ENCODE results near the gene METRNL.
A peak's percentile ranks its signal among the peaks of the same experiment; 100 is the strongest.
"Not testable (repeated sequence)": the region's sequence is repeated elsewhere in the genome, so short reads cannot be mapped to it uniquely, and the experiment has no call there.

The METRNL gene

GRCh38 chr17:83064732-83065659 lies 14.4 kb upstream of the METRNL start:
- DNase-seq = peak in 5 of 10 donors; percentile 1 to 62 (median 60)
- intact Hi-C loops (cut with DNase I) = no loop called here

- intact Hi-C loops (cut with DNase I) = no loop called here
- DNase-seq = peak in 3 of 10 donors; percentile 67 to 86 (median 74)
Measured at GRCh38 chr17:83065660-83066542, 13.5 kb upstream of the METRNL start.

DNA sequence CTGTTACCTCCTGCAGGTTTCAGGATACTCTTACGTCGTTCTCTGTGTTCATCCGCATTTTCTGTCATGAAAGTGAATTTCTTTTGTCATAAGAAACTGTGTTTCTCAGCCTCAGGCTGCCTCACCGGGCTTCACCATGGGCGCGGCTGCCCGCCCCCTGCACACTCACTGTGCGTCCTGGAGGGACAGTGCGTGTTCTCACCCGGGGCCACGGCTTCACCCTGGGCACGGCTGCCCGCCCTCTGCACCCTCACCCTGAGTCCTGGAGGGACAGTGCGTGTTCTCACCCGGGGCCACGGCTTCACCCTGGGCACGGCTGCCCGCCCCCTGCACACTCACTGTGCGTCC lies 12.9 kb upstream of the METRNL start:
- peak in 1 of 10 donors; percentile 43 for DNase-seq
- intact Hi-C loops (cut with DNase I) = not testable (repeated sequence)

DNA sequence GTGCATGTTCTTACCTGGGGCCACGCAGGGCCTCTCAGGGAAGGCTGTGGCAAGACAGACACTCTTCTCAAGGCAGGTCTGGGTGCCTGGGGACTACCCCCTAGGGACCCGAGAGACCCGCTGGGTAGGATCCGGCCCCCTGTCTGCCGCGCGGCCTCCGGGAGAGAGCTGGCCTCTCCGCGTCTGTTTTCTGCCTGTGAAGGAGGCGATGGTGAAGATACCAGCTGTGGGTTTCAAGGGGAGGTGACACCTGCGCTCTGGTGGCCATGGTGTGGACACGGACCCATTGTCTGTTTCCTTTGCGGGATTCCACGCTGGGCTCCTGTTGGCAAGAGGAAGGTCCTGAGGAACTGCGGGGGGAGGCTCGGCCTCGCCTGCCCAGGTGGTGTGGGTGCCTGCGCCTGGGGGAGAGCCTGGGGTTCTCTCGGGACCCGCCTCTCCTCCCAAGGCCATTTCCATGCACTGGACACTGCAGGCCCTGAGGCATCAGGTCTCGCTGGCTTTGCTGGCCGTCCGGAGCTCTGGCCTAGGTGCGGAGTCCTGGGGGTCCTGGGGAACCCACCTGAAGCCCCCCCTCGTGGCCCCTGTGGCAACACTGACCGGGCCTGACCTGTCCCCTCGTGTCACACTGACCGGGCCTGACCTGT lies 12.2 kb upstream of the METRNL start:
- DNase-seq = peak in 4 of 10 donors; percentile 16 to 73 (median 65)
- intact Hi-C loops (cut with DNase I) = no loop called here

DNA sequence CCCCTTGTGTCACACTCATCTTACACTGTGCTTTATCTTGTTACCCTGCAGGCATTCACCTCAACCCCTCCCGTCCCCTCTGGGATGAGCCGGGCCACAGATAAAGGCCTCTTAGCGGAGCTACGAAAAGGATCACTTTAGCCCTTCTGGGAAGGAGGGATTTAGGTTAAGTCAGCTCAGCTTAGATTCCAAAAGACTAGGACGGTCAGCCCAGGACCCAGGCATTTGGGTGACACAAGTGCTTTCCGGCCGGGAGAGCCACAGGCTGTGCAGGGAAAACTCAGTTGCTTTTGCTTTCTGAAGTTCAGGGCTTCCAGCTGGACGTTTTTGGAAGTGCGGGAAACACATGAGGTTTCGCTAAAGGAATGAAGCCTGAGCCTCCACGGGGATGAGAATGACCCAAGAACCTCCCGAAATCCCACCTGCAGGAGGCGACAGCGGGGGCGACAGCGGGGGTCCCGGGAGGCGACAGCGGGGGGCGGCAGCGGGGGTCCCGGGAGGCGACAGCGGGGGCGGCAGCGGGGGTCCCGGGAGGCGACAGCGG lies 11.6 kb upstream of the METRNL start:
- DNase-seq = peak in 4 of 10 donors; percentile 4 to 70 (median 60)
- intact Hi-C loops (cut with DNase I) = no loop called here

- intact Hi-C loops (cut with DNase I) = no loop called here
- DNase-seq = peak in 3 of 10 donors; percentile 16 to 81 (median 65)
Measured at GRCh38 chr17:83068641-83069570, 10.5 kb upstream of the METRNL start.

GRCh38 chr17:83069571-83069906 lies 9.9 kb upstream of the METRNL start:
- intact Hi-C loops (cut with DNase I) = no loop called here
- DNase-seq = no peak

DNA sequence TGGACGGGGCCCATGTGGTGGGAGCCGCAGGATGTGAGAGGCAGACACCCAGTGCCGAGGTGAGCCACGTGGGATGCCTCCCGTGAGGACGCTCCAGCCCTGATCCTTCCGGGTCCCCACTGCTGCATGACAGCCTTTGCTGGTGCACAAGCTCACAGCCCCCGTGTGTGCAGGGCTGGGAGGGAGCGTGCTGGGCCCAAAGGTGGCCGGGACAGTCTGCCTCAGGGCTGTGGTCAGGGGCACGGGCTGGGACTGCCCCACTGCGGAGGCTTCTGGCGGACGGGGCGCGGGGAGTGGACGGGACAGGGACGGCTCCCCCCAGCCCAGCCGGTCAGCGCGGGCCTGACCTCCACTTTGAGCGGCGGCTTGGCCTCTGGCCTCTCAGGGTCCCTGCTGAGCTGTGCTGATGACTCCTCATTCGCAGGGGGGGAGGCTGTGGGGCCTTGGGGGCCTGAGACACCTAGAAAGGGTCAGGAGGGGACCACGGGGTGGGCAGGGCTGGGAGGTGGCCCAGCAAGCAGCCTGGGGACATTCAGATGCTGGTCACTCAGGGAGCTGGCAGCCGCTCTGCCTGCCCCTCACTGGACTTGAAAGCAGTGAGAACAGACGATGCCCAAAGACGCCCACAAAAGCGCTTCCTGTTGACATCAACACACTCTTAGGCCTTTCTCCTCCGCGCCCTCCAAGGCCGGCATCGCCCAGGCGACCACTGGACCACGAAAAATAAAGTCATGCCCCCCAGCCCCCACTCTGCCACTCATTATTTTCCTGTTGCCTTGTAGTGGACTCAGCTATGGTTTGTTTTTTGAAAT lies 9.3 kb upstream of the METRNL start:
- intact Hi-C loops (cut with DNase I) = no loop called here
- DNase-seq = peak in 1 of 10 donors; percentile 77

- DNase-seq = no peak
- intact Hi-C loops (cut with DNase I) = no loop called here
Measured at GRCh38 chr17:83070800-83071341, 8.5 kb upstream of the METRNL start.

DNA sequence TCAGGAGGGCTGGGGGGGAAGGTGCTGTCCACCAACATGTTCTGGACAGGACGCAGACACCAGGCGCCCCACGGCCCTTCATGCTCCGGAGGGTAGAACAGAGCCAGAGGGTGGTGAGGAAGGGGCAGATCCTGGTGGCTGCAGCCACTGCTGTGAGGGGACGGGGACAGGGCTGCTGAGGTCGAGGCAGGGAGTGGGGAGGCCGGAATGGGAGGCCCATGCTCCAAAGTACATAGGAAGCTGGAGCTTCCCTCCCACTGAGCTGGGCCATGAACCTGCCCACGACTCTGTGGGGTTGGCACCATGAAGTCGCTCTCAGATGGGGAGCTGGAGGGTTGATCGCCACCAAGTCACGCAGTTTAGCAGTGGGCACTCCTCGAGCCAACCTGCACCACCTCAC lies 8.0 kb upstream of the METRNL start:
- intact Hi-C loops (cut with DNase I) = no loop called here

GRCh38 chr17:83071966-83072562 lies 7.3 kb upstream of the METRNL start:
- DNase-seq = no peak
- intact Hi-C loops (cut with DNase I) = no loop called here

More for the DNA sequence above, 8.0 kb upstream of the METRNL start:
- DNase-seq = no peak

DNA sequence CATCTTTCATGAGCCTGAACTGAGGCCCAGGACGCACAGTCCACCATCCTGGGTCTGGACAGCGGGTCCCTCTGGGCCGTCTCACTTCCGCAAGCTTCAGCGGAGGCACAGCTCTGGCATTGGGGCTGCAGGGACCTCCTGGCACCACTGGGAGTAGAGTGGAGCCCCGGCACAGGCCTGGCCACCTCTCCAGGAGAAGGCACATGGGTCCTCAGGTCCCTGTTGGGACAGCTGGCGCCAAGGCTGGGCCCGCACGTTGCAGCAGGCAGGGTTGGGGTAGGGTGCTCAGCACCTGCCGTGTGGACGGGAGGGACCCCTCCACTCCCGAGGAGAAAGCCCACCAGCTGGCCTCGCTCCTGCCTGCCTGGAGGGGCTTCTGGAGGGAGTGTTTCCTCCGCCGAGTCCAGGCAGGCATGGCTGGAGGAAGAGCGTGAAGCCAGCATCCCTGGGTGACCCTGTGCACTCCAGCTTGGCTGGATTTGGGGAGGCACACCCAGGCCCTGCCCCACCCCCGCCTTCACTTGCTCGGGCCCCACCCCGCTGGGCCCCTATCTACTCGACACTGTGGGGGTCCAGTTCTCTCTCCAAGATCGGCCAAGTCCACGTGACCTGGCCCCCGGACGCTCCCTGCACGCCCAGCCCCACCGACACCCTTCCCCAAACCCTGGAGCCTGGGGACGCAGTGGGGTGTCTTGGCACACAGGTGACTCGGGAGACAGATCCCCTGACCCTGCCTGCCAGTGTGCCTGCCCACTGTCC lies 6.6 kb upstream of the METRNL start:
- intact Hi-C loops (cut with DNase I) = no loop called here
- no peak for DNase-seq

- intact Hi-C loops (cut with DNase I) = no loop called here
- no peak for DNase-seq
Measured at GRCh38 chr17:83073389-83074063, 5.9 kb upstream of the METRNL start.

DNA sequence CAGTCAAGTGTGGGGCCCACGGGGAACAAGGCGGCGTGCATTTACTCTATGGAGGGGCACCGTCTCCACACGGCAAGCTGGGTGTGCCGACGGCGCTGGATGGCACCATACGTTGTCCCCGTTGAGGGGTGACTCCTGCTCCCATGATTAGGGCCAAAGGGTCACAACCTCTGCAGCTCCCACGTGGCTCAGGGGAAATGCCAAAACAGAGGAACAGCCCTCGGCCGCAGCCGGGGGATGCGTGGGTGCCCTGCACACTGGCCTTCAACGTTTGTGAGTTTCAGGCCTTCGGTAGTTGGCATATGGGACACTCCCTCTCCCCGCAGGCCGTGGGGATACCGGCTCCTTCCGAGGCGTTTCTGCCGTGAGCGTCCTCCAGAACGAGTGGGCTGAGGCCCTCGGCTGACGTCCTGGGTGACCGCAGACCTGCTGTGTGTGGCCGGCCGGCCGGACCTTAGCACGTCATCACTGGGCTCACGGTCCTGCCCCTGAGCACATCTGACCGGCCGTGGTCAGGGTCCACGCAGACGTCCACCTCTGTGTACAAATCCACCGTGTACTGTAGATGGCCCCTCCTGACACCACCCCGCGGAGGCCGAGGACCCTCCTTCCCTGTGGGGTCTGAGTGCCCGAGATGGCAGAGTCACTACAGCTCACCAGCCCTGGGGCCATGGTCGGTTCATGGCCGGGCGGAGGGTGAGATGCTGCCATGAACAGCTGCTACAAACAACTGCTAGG lies 4.8 kb upstream of the METRNL start:
- DNase-seq = no peak
- intact Hi-C loops (cut with DNase I) = no loop called here

- intact Hi-C loops (cut with DNase I) = no loop called here
- no peak for DNase-seq
Measured at GRCh38 chr17:83075270-83075880, 4.0 kb upstream of the METRNL start.

GRCh38 chr17:83076938-83077337 lies 2.5 kb upstream of the METRNL start:
- no peak for DNase-seq
- intact Hi-C loops (cut with DNase I) = no loop called here
